Measurements from ENCODE around the gene AP4B1. TPM values are rescaled to one million over a fixed set of nuclear protein-coding genes. Genes with fewer than 3 reads are reported as not detected.

Gene AP4B1
- total and polyA plus RNA-seq, 2 of the 13 experiments (the other 11 are each of a cell fraction or from before 2014, with no cell fraction given), result 8.5 to 12.0 TPM

DNA sequence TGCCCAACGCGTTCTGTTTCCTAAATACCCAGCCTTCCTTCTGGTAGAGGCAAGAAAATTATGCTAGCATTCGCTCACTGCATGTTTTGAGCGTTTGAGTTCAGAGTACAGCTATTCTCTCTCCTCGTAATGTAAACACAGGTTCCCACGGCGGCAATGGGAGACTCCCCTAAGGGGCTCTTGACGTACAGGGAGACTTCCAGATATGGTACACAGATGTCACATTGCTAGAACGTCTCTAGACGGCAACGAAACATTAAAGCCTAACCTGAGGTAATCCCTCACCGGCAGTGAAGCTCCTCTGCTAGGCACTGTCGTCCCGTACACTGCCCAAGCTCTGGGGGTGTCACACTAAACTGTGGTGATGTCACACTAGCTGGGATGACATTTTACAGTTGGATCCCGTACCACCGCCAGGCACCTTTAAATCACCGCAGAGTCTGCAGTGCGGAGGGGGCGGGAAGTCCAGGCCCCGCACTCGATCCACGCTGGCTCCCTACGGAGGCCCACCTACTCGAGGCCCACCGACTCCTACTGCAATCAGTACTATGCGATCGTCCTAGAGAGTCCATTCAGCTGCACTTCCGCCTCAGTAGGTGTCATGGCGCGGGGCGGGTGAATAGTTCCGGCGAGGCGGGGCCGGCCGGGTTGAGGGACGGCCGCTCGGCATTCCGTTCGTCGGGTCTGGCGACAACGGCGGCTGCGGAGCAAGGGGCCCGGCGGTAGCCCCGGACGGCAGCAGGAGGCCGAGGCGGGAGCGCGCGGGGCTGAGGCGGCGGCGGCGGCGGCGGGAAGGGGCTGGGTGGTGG lies 24.5 kb upstream of the AP4B1 start, which contains the start of gene HIPK1 (continued):
- TF ChIP-seq RXRB (CRISPR knock-in tag; IDR thresholded peaks at IDR 0.05; ENCODE audit: borderline replicate concordance) (peak; percentile 74), REL (CRISPR knock-in tag; conservative IDR thresholded peaks at IDR 0.05) (0 out of 2 replicates have a peak, but pooled peaks have one; percentile 75), KMT2B (CRISPR knock-in tag; IDR thresholded peaks at IDR 0.05) (peak; percentile 87), ZNF337 (CRISPR knock-in tag; IDR thresholded peaks at IDR 0.05; ENCODE audit: borderline replicate concordance, low read depth) (0 out of 2 replicates have a peak, but pooled peaks have one; percentile 32), PHF8 (CRISPR knock-in tag; IDR thresholded peaks at IDR 0.05) (peak; percentile 86), SALL2 (CRISPR knock-in tag; IDR thresholded peaks at IDR 0.05) (peak; percentile 93), ZNF777 (CRISPR knock-in tag; IDR thresholded peaks at IDR 0.05) (peak; percentile 58), DNMT1 (CRISPR knock-in tag; IDR thresholded peaks at IDR 0.05) (0 out of 2 replicates have a peak, but pooled peaks have one; percentile 75), NFKB2 (CRISPR knock-in tag; IDR thresholded peaks at IDR 0.05; ENCODE audit: borderline replicate concordance) (peak; percentile 69; the same call in 1 of the 2 replicates), RFXANK (CRISPR knock-in tag; IDR thresholded peaks at IDR 0.05) (no peak), ZNF160 (CRISPR knock-in tag; IDR thresholded peaks at IDR 0.05) (peak; percentile 78), SOX6 (IDR thresholded peaks at IDR 0.05) (no peak), SOX6 (CRISPR knock-in tag; IDR thresholded peaks at IDR 0.05) (peak; percentile 73), ZSCAN29 (CRISPR knock-in tag; conservative IDR thresholded peaks at IDR 0.05) (peak; percentile 87), MYC (CRISPR knock-in tag; IDR thresholded peaks at IDR 0.05; ENCODE audit: borderline replicate concordance) (peak; percentile 87), NKX3-1 (CRISPR knock-in tag; IDR thresholded peaks at IDR 0.05) (peak; percentile 23; the same call in 1 of the 2 replicates), ZNF44 (CRISPR knock-in tag; IDR thresholded peaks at IDR 0.05) (no peak), NCOR1 (IDR thresholded peaks at IDR 0.05; ENCODE audit: borderline replicate concordance, low read length) (peak; percentile 63; the same call in 1 of the 2 replicates), ZNF317 (CRISPR knock-in tag; IDR thresholded peaks at IDR 0.05) (peak; percentile 58; the same call in 1 of the 2 replicates)
- TF ChIP-seq, protein P1, sequence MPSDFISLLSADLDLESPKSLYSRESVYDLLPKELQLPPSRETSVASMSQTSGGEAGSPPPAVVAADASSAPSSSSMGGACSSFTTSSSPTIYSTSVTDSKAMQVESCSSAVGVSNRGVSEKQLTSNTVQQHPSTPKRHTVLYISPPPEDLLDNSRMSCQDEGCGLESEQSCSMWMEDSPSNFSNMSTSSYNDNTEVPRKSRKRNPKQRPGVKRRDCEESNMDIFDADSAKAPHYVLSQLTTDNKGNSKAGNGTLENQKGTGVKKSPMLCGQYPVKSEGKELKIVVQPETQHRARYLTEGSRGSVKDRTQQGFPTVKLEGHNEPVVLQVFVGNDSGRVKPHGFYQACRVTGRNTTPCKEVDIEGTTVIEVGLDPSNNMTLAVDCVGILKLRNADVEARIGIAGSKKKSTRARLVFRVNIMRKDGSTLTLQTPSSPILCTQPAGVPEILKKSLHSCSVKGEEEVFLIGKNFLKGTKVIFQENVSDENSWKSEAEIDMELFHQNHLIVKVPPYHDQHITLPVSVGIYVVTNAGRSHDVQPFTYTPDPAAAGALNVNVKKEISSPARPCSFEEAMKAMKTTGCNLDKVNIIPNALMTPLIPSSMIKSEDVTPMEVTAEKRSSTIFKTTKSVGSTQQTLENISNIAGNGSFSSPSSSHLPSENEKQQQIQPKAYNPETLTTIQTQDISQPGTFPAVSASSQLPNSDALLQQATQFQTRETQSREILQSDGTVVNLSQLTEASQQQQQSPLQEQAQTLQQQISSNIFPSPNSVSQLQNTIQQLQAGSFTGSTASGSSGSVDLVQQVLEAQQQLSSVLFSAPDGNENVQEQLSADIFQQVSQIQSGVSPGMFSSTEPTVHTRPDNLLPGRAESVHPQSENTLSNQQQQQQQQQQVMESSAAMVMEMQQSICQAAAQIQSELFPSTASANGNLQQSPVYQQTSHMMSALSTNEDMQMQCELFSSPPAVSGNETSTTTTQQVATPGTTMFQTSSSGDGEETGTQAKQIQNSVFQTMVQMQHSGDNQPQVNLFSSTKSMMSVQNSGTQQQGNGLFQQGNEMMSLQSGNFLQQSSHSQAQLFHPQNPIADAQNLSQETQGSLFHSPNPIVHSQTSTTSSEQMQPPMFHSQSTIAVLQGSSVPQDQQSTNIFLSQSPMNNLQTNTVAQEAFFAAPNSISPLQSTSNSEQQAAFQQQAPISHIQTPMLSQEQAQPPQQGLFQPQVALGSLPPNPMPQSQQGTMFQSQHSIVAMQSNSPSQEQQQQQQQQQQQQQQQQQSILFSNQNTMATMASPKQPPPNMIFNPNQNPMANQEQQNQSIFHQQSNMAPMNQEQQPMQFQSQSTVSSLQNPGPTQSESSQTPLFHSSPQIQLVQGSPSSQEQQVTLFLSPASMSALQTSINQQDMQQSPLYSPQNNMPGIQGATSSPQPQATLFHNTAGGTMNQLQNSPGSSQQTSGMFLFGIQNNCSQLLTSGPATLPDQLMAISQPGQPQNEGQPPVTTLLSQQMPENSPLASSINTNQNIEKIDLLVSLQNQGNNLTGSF (CRISPR knock-in tag; IDR thresholded peaks at IDR 0.05), result peak; percentile 51; the same call in 1 of the 2 replicates
- TF ChIP-seq, protein P2, sequence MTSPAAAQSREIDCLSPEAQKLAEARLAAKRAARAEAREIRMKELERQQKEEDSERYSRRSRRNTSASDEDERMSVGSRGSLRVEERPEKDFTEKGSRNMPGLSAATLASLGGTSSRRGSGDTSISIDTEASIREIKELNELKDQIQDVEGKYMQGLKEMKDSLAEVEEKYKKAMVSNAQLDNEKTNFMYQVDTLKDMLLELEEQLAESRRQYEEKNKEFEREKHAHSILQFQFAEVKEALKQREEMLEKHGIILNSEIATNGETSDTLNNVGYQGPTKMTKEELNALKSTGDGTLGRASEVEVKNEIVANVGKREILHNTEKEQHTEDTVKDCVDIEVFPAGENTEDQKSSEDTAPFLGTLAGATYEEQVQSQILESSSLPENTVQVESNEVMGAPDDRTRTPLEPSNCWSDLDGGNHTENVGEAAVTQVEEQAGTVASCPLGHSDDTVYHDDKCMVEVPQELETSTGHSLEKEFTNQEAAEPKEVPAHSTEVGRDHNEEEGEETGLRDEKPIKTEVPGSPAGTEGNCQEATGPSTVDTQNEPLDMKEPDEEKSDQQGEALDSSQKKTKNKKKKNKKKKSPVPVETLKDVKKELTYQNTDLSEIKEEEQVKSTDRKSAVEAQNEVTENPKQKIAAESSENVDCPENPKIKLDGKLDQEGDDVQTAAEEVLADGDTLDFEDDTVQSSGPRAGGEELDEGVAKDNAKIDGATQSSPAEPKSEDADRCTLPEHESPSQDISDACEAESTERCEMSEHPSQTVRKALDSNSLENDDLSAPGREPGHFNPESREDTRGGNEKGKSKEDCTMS (CRISPR knock-in tag; conservative IDR thresholded peaks at IDR 0.05), result no peak
- TF ChIP-seq, protein P3, sequence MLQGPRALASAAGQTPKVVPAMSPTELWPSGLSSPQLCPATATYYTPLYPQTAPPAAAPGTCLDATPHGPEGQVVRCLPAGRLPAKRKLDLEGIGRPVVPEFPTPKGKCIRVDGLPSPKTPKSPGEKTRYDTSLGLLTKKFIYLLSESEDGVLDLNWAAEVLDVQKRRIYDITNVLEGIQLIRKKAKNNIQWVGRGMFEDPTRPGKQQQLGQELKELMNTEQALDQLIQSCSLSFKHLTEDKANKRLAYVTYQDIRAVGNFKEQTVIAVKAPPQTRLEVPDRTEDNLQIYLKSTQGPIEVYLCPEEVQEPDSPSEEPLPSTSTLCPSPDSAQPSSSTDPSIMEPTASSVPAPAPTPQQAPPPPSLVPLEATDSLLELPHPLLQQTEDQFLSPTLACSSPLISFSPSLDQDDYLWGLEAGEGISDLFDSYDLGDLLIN (CRISPR knock-in tag; IDR thresholded peaks at IDR 0.05; ENCODE audit: borderline replicate concordance), result peak; percentile 83; the same call in 1 of the 2 replicates

Data from HepG2 (cell line).